ENCODE results near the gene MRRF.
A peak's percentile ranks its signal among the peaks of the same experiment; 100 is the strongest.
"Not testable (repeated sequence)": the region's sequence is repeated elsewhere in the genome, so short reads cannot be mapped to it uniquely, and the experiment has no call there.

Gene MRRF

DNA sequence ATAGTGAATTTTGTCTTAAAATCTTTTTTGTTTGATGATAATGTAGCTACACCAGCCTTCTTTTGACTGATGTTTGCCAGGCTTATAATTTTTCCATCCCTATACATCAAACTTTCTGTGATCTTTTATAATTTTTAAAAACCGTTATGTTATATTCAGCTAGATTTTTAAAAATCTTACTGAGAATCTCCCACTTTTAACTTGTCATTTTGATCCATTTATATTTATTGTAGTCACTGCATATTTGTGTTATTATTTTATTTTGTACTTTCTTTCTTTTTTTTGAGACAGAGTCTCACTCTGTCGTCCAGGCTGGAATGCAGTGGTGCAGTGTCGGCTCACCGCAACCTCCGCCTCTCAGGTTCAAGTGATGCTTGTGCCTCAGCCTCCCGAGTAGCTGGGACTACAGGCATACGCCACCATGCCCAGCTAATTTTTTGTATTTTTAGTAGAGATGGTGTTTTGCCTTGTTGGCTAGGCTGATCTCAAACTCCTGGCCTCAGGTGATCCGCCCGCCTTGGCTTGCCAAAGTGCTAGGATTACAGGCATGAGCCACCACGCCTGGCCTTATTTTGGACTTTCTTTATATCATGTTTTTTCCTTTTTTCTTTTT lies 12.7 kb downstream of the MRRF start:
- no peak for DNase-seq

DNA sequence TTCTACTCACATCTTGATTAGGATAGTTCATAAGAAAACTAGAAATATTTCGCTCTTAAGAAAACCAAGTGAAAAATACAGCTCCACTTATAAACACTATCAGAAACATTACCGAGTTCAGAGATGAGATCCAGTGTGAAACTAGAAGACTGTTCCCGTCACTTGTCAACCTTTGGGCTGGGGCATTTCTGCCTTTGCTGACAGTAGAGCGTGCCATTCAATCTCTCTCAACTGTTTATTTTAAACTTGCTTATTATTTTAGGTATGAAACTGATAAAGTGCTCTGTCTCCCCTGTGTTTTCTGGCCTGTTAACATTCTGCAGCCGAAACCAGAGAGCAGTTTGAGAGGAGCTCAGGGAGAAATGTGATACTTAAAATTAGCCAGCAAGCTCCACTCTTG lies 16.7 kb downstream of the MRRF start:
- DNase-seq, result no peak

- DNase-seq, result no peak
Observed at GRCh38 chr9:122286764-122287163, 22.1 kb downstream of the MRRF start.

- no peak for DNase-seq
Observed at GRCh38 chr9:122287214-122287720, 22.6 kb downstream of the MRRF start.

DNA sequence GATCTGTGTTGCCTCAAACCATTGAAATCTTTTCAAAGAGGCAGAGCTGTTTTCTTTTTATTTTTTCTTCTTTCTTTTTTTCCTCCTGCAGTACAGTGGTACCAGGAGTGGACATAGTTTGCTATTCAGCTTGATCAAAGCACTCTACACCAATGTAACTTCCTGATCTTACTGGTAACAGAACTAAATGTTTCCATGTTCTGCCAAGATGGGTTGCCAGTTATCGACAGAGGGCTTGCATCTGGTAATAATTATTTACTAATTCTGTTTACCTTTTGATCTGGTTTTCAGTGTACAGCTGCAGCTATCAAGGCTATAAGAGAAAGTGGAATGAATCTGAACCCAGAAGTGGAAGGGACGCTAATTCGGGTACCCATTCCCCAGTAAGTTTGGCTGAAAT lies 26.8 kb downstream of the MRRF start:
- DNase-seq, result no peak

DNA sequence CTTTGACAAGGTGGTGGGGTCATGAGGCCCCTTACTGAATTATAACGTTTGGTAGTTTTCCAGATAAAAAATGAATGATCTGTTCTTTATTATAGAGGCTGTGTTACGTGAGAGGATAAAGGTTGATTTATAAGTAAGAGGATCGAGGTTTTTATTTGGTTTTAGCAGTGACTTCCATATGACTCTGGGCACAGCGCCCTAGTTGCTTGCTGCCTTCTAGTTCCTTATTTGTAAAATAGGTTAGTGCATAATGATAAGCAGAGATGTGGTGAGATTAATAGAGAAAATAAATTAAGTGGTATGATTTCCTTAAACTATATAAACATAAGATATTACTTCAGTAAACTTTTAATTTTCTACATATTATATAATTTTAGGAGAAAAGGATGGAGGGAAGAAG lies 29.8 kb downstream of the MRRF start:
- no peak for DNase-seq

DNA sequence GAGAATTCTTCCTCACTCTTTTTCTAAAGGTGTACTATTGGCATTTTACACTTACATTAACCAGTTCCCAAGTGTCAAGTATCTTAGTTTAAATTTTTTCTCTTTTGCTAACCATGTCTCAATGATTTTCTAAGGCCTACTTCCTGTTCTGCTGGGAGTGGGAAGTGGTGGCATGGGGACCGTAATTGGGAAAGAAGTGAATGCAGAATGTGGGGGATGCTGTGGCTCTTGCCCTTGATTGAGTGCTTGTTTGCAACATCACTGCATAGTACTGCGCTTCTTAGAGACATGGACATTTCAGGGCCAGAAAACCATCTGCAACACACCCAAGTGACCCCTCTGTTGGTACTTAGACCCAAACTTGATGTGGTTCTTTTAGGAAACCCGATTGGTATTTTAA lies 32.8 kb downstream of the MRRF start:
- DNase-seq, result no peak

- DNase-seq, result no peak
Observed at GRCh38 chr9:122302237-122303093, 37.8 kb downstream of the MRRF start.

DNA sequence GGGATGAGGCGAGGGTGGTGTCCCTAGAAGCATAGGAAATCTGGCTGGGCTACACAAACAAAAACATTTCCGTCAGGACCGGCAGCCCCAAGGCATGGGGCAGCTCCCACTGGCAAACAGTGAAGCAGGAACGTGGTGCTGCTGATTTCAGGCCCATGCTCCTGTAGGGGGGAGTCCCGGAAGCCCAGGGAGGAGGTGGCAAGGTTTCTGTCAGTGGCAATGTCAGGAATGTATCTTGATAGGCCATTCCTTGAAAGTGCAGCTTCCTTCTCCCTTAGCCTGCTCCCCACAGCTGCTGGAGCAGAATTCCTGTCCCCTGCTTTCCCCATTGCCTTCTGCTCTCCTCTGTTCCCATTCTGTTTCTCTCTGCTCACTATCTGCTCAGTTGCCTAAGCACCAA lies 42.4 kb downstream of the MRRF start:
- DNase-seq, result no peak

DNA sequence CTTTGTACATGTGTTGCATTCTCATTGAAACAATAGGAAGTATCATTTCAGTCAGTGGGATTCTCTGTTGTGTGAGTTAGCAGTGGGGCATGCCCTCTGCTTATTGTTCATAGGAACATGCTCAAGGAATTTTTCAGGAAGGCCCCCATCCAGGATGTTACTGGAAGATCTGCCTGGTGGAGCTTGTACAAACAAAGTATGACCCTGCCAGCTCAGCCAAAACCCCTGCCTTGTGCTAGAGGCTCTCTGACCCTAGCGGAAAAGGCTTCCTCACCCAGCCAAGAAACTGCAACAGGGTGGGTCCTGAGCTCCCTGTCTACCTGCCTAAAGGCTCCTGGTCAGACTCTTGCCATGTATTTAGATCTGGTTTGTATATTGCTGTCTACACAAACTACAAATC lies 43.2 kb downstream of the MRRF start:
- DNase-seq, result no peak

- DNase-seq, result no peak
Observed at GRCh38 chr9:122309861-122310260, 45.2 kb downstream of the MRRF start.

GRCh38 chr9:122314165-122314564 lies 49.5 kb downstream of the MRRF start:
- DNase-seq, result no peak

DNA sequence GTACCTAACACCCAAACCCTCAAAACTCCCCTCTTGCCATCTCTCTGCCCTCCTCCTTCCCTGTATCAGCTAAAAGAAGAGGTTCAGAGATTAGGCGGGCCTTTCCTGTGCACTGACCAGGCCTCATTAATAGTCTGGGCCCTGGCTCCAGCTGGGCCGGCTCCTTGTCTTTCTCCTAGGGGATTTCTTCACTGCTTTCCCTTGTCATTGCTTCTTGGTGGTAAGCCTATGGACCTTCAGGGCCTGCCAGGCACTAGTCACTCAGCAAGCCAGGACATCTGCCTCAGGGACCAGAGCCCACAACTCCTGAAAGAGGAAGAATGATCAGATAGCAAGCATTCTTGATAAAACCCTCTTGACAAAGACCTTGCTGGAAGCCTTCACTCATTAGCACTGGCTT lies 50.9 kb downstream of the MRRF start:
- no peak for DNase-seq

GRCh38 chr9:122318284-122318683 lies 53.6 kb downstream of the MRRF start:
- no peak for DNase-seq

DNA sequence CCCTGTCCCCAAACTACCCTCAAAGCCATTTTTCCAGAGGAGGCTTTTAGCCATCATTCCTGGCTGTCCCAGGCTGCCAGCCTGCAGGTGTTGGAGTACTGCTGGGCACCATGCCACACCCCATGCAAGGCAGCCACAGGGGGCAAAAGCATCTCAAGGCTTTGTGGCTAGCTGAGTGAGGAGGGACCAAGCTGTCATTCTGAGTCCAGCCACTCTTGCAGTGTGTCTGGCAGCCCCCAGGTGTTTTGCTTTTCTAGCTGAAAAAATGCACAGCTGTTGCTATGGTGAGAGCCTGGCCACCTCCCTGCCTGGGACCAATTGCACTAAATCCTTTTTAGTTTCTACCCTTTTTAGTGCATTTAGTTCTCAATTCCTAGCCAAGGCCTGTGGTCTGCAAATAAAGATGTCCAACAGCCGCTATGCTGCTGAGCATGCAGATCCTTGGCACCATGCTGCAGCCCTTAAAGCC lies 55.8 kb downstream of the MRRF start:
- DNase-seq, result peak; percentile 86

- no peak for DNase-seq
Observed at GRCh38 chr9:122322553-122322952, 57.9 kb downstream of the MRRF start.

GRCh38 chr9:122324665-122325064 lies 60.0 kb downstream of the MRRF start:
- not testable (repeated sequence) for DNase-seq

GRCh38 chr9:122325124-122325523 lies 60.4 kb downstream of the MRRF start:
- no peak for DNase-seq

DNA sequence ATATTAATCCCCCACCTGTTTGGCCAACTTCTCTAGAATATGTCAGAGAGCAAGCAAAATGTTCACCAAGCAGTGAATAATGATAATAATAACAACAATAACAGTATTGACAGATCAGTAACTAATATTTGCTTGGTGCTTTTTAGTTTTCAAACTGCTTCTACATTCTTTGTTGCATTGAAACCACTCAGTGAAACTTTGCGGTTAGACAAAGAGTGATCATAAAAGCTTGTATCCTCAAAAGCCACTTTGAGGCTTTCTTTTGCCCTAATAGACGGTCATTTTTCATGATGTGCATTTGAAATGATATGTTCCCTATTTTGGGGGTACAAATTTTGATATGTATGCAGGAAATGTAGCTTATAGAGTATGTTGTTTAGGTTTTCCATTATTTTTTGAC lies 62.5 kb downstream of the MRRF start:
- DNase-seq, result no peak

- DNase-seq, result peak; percentile 57
Observed at GRCh38 chr9:122329597-122329996, 64.9 kb downstream of the MRRF start.

DNA sequence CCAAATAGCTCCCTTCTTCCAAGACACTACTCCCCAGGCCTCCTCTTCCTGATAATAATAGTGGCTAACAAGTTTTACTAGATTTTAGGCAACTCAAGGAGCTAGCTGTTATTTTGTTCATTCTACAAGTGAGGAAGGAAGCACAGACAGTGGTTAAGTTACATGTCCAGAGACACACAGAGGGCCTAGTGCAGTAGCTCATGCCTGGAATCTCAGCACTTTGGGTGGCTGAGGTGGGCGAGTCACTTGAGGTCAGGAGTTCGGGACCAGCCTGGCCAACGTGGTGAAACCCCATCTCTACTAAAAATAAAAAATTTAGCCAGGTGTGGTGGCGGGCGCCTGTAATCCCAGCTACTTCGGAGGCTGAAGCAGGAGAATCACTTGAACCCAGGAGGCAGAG lies 65.8 kb downstream of the MRRF start:
- not testable (repeated sequence) for DNase-seq

GRCh38 chr9:122331523-122331927 lies 66.8 kb downstream of the MRRF start:
- no peak for DNase-seq

DNA sequence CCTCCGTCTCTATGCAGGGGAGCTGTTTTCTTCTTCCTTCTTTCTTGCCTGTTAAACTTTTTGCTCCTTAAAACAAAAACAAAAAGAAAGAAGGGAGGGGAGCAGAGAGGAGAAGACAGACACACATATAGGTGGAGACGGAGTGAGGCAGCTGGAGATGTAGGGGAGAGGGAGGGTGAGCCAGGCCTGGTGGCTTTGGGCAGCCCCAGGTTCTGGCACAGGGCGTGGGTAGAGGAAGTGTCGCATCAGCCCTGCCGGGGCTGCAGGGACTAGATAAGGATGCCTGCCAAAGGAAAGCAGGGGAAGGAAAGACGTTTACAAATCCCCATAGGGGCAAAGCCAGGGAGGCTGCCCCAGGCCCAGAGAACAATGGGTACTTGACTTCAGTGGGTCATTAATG lies 67.4 kb downstream of the MRRF start:
- no peak for DNase-seq

GRCh38 chr9:122332644-122333043 lies 68.0 kb downstream of the MRRF start:
- no peak for DNase-seq
